Neural crest cell (in vitro differentiated cells): ENCODE data around the gene TCAF1. TPM values are rescaled to one million over a fixed set of nuclear protein-coding genes. Genes with fewer than 3 reads are reported as not detected.

Experiments
- DNase-seq: peaks from one replicate; pipeline ENCODE4 v3.0.0; 2021; ENCODE audit warnings: low read depth, mixed read lengths, low spot score
- H3K27ac Mint-ChIP-seq: one replicate; pipeline ENCODE4 v1.8.0; 2021; ENCODE audit warnings: mild to moderate bottlenecking, mixed read lengths; ENCODE audit not compliant: unreplicated experiment
- H3K27me3 Mint-ChIP-seq: 2 replicates; pipeline ENCODE4 v1.8.0; 2021; ENCODE audit warnings: low read depth, mild to moderate bottlenecking, mixed read lengths
- H3K36me3 Mint-ChIP-seq: 2 replicates; pipeline ENCODE4 v1.8.0; 2021; ENCODE audit warnings: low read depth, mild to moderate bottlenecking, mixed read lengths
- H3K4me1 Mint-ChIP-seq: 2 replicates; pipeline ENCODE4 v1.8.0; 2021; ENCODE audit warnings: mixed read lengths
- H3K4me3 Mint-ChIP-seq: one replicate; pipeline ENCODE4 v1.8.0; 2021; ENCODE audit warnings: mild to moderate bottlenecking, mixed read lengths
- H3K9me3 Mint-ChIP-seq: 2 replicates; pipeline ENCODE4 v1.8.0; 2021; ENCODE audit warnings: mixed read lengths
- CTCF ChIP-seq: fragments of 200-600 bp; sonication (generic); conservative IDR thresholded peaks from 2 replicates; pipeline ENCODE4 v1.5.0; 2021; ENCODE audit warnings: antibody characterized with exemption, mild to moderate bottlenecking
- long read RNA-seq: library from polyadenylated mRNA; unstranded; transcript quantifications from one replicate; pipeline ENCODE4 v2.0.0, GENCODE V29; 2020
- total RNA-seq: library from RNA; stranded (reverse); gene quantifications from 2 replicates; pipeline ENCODE4 v1.2.1, GENCODE V29; 2021

TCAF1 gene
- total RNA-seq, result 105 and 107 TPM in 2 replicates
- long read RNA-seq, full-length matches to known transcripts, result 53 of 229 reads
- long read RNA-seq, partial matches to known transcripts, result 49 of 229 reads
- long read RNA-seq, other reads (novel, unspliced or antisense), result 127 of 229 reads

- no peaks in the 10 kb centered on the region for H3K9me3 Mint-ChIP-seq
- H3K27me3 Mint-ChIP-seq, result no peaks in the 10 kb centered on the region
- peak within 1 kb of the TSS; percentile 97 for H3K27ac Mint-ChIP-seq
Observed at GRCh38 chr7:143901668-143902331, at the start of gene TCAF1. Gene TCAF1 (minus strand): TSS chr7:143902176. CDS start chr7:143876608, 25,568 bp downstream.

GRCh38 chr7:143948733-143949132 is 46.8 kb upstream of the TCAF1 start:
- no peaks in the 10 kb centered on the region for H3K27me3 Mint-ChIP-seq
- no peaks in the 10 kb centered on the region for H3K36me3 Mint-ChIP-seq
- TF ChIP-seq CTCF, result no peak
- DNase-seq, result no peak
- no peak overlapping the region for H3K27ac Mint-ChIP-seq
- no peaks in the 10 kb centered on the region for H3K4me1 Mint-ChIP-seq
- H3K9me3 Mint-ChIP-seq, result peaks cover 8% of the 10 kb centered on the region
- no peak overlapping the region for H3K4me3 Mint-ChIP-seq

More at GRCh38 chr7:143901668-143902331, at the start of gene TCAF1:
- Mint-ChIP-seq H3K4me1 (peaks cover 40% of the 10 kb centered on the region), H3K36me3 (no peaks in the 10 kb centered on the region), H3K4me3 (peak within 1 kb of the TSS; percentile 97)
- peak; percentile 54 for TF ChIP-seq CTCF
- peak; percentile 85 for DNase-seq

- Mint-ChIP-seq H3K9me3 (peaks cover 8% of the 10 kb centered on the region), H3K4me1 (no peaks in the 10 kb centered on the region), H3K27me3 (no peaks in the 10 kb centered on the region), H3K4me3 (no peak overlapping the region), H3K27ac (no peak overlapping the region), H3K36me3 (no peaks in the 10 kb centered on the region)
- no peak for TF ChIP-seq CTCF
- no peak for DNase-seq
Observed at GRCh38 chr7:143947111-143947510, 45.1 kb upstream of the TCAF1 start.

- Mint-ChIP-seq H3K9me3 (peaks cover 3% of the 10 kb centered on the region), H3K4me1 (no peaks in the 10 kb centered on the region), H3K27me3 (no peaks in the 10 kb centered on the region), H3K4me3 (no peak overlapping the region), H3K36me3 (no peaks in the 10 kb centered on the region), H3K27ac (no peak overlapping the region)
- no peak for DNase-seq
- no peak for TF ChIP-seq CTCF
Observed at GRCh38 chr7:143945423-143945822, 43.4 kb upstream of the TCAF1 start.

- no peaks in the 10 kb centered on the region for H3K9me3 Mint-ChIP-seq
- H3K36me3 Mint-ChIP-seq, result no peaks in the 10 kb centered on the region
- DNase-seq, result no peak
- TF ChIP-seq CTCF, result no peak
- H3K27me3 Mint-ChIP-seq, result no peaks in the 10 kb centered on the region
- H3K4me1 Mint-ChIP-seq, result no peaks in the 10 kb centered on the region
- peak overlapping the region; percentile 10 for H3K27ac Mint-ChIP-seq
- H3K4me3 Mint-ChIP-seq, result no peak overlapping the region
Observed at GRCh38 chr7:143938379-143939243, 36.6 kb upstream of the TCAF1 start.
